Activated CD8-positive, alpha-beta memory T cell treated with anti-CD3 and anti-CD28 coated beads, Interleukin-2, amount 10 ng/mL, durations not matched to agents 7 days and 5 days (primary cell): ENCODE measurements around the gene RIPPLY3. TPM values are rescaled to one million over a fixed set of nuclear protein-coding genes. Genes with fewer than 3 reads are reported as not detected.
A peak's percentile ranks its signal among the peaks of the same experiment; 100 is the strongest.

Source experiments
- ATAC-seq: fragments of 150-1000 bp; cut with Tn5 transposase; one replicate; pipeline ENCODE4 v1.10.0; 2021; ENCODE audit warnings: moderate library complexity
- CTCF ChIA-PET: fragments of 350-600 bp; sonication (Branson Sonifier 250); formaldehyde crosslinking; loops from one replicate; lab custom pipeline; 2021; ENCODE audit warnings: antibody characterized with exemption; lab: Charles Lee
- DNase-seq: peaks from one replicate; pipeline ENCODE4 v3.0.0-alpha.2; 2020
- H3K27ac Mint-ChIP-seq: one replicate; pipeline ENCODE4 v1.8.0; 2021; ENCODE audit warnings: mild to moderate bottlenecking, mixed read lengths
- H3K27me3 Mint-ChIP-seq: one replicate; pipeline ENCODE4 v1.8.0; 2021; ENCODE audit warnings: mixed read lengths
- H3K36me3 Mint-ChIP-seq: one replicate; pipeline ENCODE4 v1.8.0; 2021; ENCODE audit warnings: mild to moderate bottlenecking, mixed read lengths
- H3K4me1 Mint-ChIP-seq: one replicate; pipeline ENCODE4 v1.8.0; 2021; ENCODE audit warnings: mixed read lengths
- H3K4me3 Mint-ChIP-seq: one replicate; pipeline ENCODE4 v1.8.0; 2021; ENCODE audit warnings: mild to moderate bottlenecking, moderate library complexity, mixed read lengths
- H3K9me3 Mint-ChIP-seq: one replicate; pipeline ENCODE4 v1.8.0; 2022; ENCODE audit warnings: low read depth, mixed read lengths
- total RNA-seq, 2 experiments: library from RNA; stranded (reverse); gene quantifications; one replicate each; pipeline ENCODE4 v1.2.3, GENCODE V29; 2021

The RIPPLY3 gene
- total RNA-seq, 2 experiments from 2014 or later: 0.14 TPM; not detected in 1

GRCh38 chr21:36968976-36969375 lies 37.5 kb upstream of the RIPPLY3 start:
- H3K4me1 Mint-ChIP-seq: peaks cover 21% of the 10 kb centered on the region
- CTCF ChIA-PET: interaction anchor here (3.5 to 4.2 kb wide), 2 partner anchors 8 to 21 kb away, joined by 12 to 22 read pairs; no protein-coding TSS in a partner anchor
- H3K36me3 Mint-ChIP-seq: peaks cover 2% of the 10 kb centered on the region
- ATAC-seq (no peak), DNase-seq (no peak)
- no peak overlapping the region for H3K27ac Mint-ChIP-seq
- no peaks in the 10 kb centered on the region for H3K27me3 Mint-ChIP-seq
- no peak overlapping the region for H3K4me3 Mint-ChIP-seq
- no peaks in the 10 kb centered on the region for H3K9me3 Mint-ChIP-seq

DNA sequence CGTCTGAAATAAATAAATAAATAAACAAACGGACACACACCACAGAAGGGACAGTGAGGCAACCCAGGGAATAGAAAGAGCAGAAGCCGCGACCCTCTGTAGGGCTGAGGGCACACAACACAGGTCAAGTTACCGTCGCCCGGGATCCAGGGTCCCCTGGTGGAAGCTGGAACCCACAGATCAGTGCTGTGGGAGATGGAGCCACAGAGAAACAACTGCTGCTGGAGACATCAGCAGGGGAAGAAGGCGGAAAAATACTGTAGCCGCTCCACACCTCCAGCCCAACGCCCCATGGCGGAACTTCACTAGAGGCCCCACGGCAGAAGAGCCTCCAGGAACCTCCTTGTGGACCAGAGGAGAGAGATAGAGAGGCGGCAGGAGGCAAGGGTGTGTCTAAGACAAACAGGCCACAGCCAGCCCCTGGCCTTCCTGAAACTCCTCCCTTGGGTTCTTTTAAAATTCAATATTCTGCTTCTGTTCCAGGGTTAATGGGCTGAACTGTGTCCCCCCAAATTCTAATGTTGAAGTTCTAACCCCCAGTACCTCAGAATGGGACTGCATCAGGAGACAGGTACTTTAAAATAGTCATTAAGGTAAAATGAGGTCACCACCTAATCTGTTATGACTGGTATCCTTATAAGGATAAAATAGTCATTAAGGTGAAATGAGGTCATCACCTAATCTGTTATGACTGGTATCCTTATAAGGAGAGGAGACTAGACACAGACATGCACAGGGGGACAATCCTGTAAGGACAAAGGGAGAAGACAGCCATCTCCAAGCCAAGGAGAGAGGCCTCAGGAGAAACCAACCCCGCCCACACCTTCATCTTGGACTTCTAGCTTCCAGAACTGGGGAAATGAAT lies 32.3 kb upstream of the RIPPLY3 start:
- Mint-ChIP-seq H3K4me1 (peaks cover 19% of the 10 kb centered on the region), H3K4me3 (no peak overlapping the region), H3K27me3 (no peaks in the 10 kb centered on the region), H3K36me3 (no peaks in the 10 kb centered on the region), H3K9me3 (no peaks in the 10 kb centered on the region), H3K27ac (no peak overlapping the region)
- CTCF ChIA-PET: no interaction called here
- no peak for DNase-seq
- peak; percentile 25 for ATAC-seq

DNA sequence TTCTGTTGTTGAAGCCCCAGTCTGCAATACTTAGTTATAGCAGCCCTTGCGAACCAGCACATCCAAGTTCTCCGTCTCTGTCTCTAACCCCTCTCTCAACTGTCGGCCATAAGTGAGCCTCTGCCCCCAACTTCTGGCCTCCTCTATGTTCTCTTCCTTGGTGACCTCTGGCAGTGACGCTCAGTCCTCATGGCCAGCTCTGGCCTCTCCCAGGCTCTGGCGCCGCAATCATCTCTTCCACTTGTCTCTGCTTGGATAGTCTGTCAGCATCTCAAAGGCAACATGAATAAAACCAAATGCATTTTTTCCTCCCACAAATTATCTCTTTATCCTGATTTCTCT lies 31.7 kb upstream of the RIPPLY3 start:
- ATAC-seq (no peak), DNase-seq (no peak)
- H3K27ac Mint-ChIP-seq: no peak overlapping the region
- H3K9me3 Mint-ChIP-seq: no peaks in the 10 kb centered on the region
- peaks cover 19% of the 10 kb centered on the region for H3K4me1 Mint-ChIP-seq
- H3K4me3 Mint-ChIP-seq: no peak overlapping the region
- CTCF ChIA-PET: no interaction called here
- no peaks in the 10 kb centered on the region for H3K27me3 Mint-ChIP-seq
- H3K36me3 Mint-ChIP-seq: no peaks in the 10 kb centered on the region

- no peaks in the 10 kb centered on the region for H3K9me3 Mint-ChIP-seq
- no peak for ATAC-seq
- no peak for DNase-seq
- CTCF ChIA-PET: interaction anchor here (0.6 to 4.4 kb wide), 15 partner anchors 9 to 278 kb away, joined by 3 to 44 read pairs (median 5); partner anchors contain the start of genes HLCS and RIPPLY3
- no peak overlapping the region for H3K4me3 Mint-ChIP-seq
- H3K36me3 Mint-ChIP-seq: no peaks in the 10 kb centered on the region
- peaks cover 4% of the 10 kb centered on the region for H3K27me3 Mint-ChIP-seq
- no peak overlapping the region for H3K27ac Mint-ChIP-seq
- peaks cover 25% of the 10 kb centered on the region for H3K4me1 Mint-ChIP-seq
These were observed 30.2 kb upstream of the RIPPLY3 start for GRCh38 chr21:36976228-36976861.

GRCh38 chr21:36976882-36977651 lies 29.4 kb upstream of the RIPPLY3 start:
- DNase-seq: peak; percentile 66
- Mint-ChIP-seq H3K36me3 (no peaks in the 10 kb centered on the region), H3K27me3 (peaks cover 9% of the 10 kb centered on the region), H3K9me3 (no peaks in the 10 kb centered on the region), H3K4me1 (peaks cover 25% of the 10 kb centered on the region), H3K27ac (peak overlapping the region; percentile 70), H3K4me3 (peak overlapping the region; percentile 34)
- CTCF ChIA-PET: interaction anchor here (0.6 to 4.4 kb wide), 17 partner anchors 9 to 278 kb away, joined by 3 to 44 read pairs (median 4); partner anchors contain the start of genes HLCS and RIPPLY3
- peak; percentile 77 for ATAC-seq

DNA sequence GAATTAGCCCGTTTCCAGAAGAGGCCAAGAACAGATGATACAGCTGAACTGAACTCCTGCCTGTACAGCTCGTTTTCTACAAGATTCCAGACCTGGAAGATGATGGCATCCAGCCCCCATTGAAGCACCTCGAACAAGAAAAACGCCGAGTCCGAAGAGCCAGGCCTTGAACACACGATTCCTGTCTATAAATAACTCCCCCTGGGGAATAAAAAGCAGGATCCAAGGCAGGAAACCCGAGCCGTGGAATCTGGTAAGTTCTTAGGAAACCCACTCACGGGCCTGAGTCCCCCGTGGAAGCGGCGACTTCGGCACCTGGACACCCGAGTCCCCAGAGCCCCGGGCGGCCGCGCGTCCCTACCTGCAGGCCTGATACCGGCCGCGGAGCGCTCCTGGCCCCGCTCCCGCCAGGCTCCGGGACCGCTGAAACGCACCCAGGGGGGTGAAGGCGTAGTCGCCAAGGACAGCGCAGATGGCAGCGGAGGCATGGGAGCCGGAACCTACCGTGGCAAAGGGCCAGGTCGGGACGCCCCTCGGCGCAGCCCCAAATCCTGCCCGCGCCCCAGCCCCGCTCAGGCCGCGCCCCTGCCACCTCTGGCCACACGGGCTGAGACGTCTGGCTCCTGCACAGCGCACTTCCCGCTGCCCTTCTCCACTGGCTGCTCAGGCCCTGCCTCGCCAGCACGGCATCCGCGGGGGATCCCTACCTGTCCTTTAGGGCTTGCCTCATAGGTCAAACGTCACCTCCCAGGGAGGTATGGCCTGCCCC lies 26.0 kb upstream of the RIPPLY3 start:
- CTCF ChIA-PET: interaction anchor here (2.1 to 4.4 kb wide), 2 partner anchors 9 to 30 kb away, joined by 10 to 44 read pairs; no protein-coding TSS in a partner anchor
- Mint-ChIP-seq H3K36me3 (no peaks in the 10 kb centered on the region), H3K27me3 (peaks cover 9% of the 10 kb centered on the region), H3K4me3 (peak overlapping the region; percentile 41), H3K9me3 (no peaks in the 10 kb centered on the region), H3K4me1 (peaks cover 25% of the 10 kb centered on the region), H3K27ac (no peak overlapping the region)
- DNase-seq (no peak), ATAC-seq (peak; percentile 38)

GRCh38 chr21:36981049-36981391 lies 25.5 kb upstream of the RIPPLY3 start:
- Mint-ChIP-seq H3K4me1 (peaks cover 28% of the 10 kb centered on the region), H3K4me3 (peak overlapping the region; percentile 41), H3K36me3 (peaks cover 1% of the 10 kb centered on the region), H3K27me3 (peaks cover 9% of the 10 kb centered on the region), H3K27ac (no peak overlapping the region), H3K9me3 (no peaks in the 10 kb centered on the region)
- ATAC-seq: no peak
- no peak for DNase-seq
- CTCF ChIA-PET: no interaction called here

- H3K27ac Mint-ChIP-seq: no peak overlapping the region
- no peak overlapping the region for H3K4me3 Mint-ChIP-seq
- no peak for ATAC-seq
- H3K4me1 Mint-ChIP-seq: peaks cover 31% of the 10 kb centered on the region
- peaks cover 9% of the 10 kb centered on the region for H3K27me3 Mint-ChIP-seq
- no peak for DNase-seq
- peaks cover 1% of the 10 kb centered on the region for H3K36me3 Mint-ChIP-seq
- H3K9me3 Mint-ChIP-seq: no peaks in the 10 kb centered on the region
- CTCF ChIA-PET: no interaction called here
These were observed 24.4 kb upstream of the RIPPLY3 start for GRCh38 chr21:36981977-36982700.

- H3K27me3 Mint-ChIP-seq: peaks cover 6% of the 10 kb centered on the region
- peaks cover 1% of the 10 kb centered on the region for H3K36me3 Mint-ChIP-seq
- H3K27ac Mint-ChIP-seq: peak overlapping the region; percentile 54
- H3K4me1 Mint-ChIP-seq: peaks cover 37% of the 10 kb centered on the region
- ATAC-seq (no peak), DNase-seq (no peak)
- CTCF ChIA-PET: interaction anchor here (0.6 to 1.8 kb wide), 5 partner anchors 9 to 37 kb away, joined by 3 to 4 read pairs (median 3); partner anchors contain the start of gene RIPPLY3
- H3K4me3 Mint-ChIP-seq: no peak overlapping the region
- H3K9me3 Mint-ChIP-seq: peaks cover 1% of the 10 kb centered on the region
These were observed 20.5 kb upstream of the RIPPLY3 start for GRCh38 chr21:36985751-36986594.

DNA sequence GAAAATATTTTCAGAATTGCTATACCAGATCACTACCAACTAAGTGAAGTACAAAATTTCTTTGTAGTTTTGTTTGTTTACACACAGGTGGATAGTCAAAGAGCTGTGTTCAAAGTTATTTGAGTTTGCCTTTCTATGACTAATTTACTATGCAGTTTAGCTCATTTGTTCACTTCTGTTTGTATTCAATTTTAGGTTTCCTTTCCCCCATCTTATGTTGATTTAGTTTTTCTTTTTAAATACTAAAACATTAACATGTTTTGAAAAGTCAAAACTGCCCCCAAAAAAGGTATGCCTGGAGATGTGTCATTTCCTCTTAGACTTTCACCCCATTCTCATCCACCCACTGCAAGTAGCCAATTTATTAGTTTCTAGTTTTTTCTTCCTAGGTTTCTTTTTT lies 18.7 kb upstream of the RIPPLY3 start:
- ATAC-seq (no peak), DNase-seq (no peak)
- CTCF ChIA-PET: interaction anchor here (1.0 to 1.8 kb wide), 3 partner anchors 9 to 19 kb away, joined by 3 to 5 read pairs (median 4); partner anchors contain the start of gene RIPPLY3
- Mint-ChIP-seq H3K4me1 (peaks cover 34% of the 10 kb centered on the region), H3K27me3 (no peaks in the 10 kb centered on the region), H3K36me3 (peaks cover 1% of the 10 kb centered on the region), H3K4me3 (no peak overlapping the region), H3K9me3 (peaks cover 1% of the 10 kb centered on the region), H3K27ac (peak overlapping the region; percentile 66)

DNA sequence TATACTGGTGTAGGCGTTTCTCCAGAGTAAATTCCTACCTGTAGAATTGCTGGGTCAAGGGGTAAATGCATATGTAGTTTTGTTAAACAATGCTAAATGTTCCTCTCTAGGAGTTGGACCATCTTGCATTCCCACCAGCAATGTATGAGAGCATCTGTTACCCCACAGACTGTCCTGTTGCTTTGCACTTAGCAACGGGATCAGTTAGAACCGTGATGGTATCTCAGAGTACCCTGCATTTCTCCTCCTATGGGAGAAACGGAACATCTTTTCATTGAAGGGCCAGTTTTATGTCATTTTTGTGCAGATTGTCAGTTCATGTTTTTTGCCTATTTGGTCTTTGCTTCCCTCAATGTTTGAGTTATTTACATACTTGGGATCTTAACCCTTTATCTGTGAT lies 18.0 kb upstream of the RIPPLY3 start:
- no peaks in the 10 kb centered on the region for H3K27me3 Mint-ChIP-seq
- H3K36me3 Mint-ChIP-seq: peaks cover 1% of the 10 kb centered on the region
- DNase-seq (no peak), ATAC-seq (no peak)
- peaks cover 1% of the 10 kb centered on the region for H3K9me3 Mint-ChIP-seq
- H3K27ac Mint-ChIP-seq: peak overlapping the region; percentile 66
- CTCF ChIA-PET: interaction anchor here (2.2 to 3.9 kb wide), 4 partner anchors 10 to 22 kb away, joined by 12 to 44 read pairs (median 22); partner anchors contain the start of gene RIPPLY3
- H3K4me1 Mint-ChIP-seq: peaks cover 36% of the 10 kb centered on the region
- H3K4me3 Mint-ChIP-seq: peak overlapping the region; percentile 43
